Measurements from ENCODE around the gene FAM120B. TPM values are rescaled to one million over a fixed set of nuclear protein-coding genes. Genes with fewer than 3 reads are reported as not detected.
A peak's percentile ranks its signal among the peaks of the same experiment; 100 is the strongest.

Gene FAM120B
- total and polyA plus RNA-seq, 8 donors: 5.6 to 18.7 (median 11.7) TPM

DNA sequence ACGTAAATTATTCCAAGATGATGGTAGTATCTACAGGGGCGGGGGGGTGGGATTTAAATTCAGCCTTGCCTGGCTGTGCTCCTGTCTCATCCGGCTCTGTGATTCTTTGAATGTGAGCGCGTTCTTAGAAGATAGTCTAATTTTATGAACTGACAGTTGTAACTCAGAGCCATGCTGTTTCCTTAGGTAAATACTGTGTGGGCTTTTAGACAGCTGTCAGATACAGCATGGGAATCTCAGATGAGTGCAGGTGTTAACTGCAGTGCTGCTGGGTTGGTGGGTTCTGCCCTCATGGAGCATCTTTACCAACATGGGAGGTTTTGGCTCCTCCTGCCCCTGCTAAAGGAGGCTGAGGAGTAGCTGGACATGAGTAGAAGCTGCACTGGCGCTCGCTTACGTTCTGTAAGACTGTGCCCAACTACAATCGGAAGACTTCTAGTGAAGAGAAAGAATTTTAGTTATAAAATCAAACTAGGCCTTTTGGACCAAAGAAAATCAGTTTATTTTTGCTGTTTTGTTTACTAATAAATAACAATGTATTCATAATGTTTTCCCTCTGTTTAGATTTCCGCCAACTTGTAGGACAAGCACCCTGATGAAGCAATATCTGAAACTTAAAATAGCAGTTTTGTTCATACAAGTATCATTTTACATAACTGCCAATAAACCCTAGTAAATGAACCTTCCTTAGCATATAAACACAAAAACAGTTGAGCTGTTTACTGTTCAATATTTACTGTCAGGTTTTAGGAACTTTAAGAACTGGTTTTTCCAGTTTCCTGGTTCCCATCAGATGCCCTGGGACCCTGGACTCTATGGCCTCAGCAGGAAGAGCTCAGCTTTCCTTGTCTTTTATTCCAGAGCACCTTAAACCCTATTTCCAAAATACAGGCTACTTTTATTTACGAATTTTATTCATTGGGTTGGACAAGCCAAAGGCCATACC, 66.1 kb downstream of the FAM120B start:
- FAIRE-seq (no peak), DNase-seq (no peak), ATAC-seq (peak in 1 of 4 donors; percentile 28)
- Histone ChIP-seq H3K9me3 (no peaks in the 10 kb centered on the region), H3K36me3 (no peaks in the 10 kb centered on the region), H3K27me3 (no peaks in the 10 kb centered on the region), H3K4me1 (peaks cover 0 to 6% (median 0%) of the 10 kb centered on the region in 3 donors), H3K4me3 (no peak overlapping the region), H3K27ac (no peak overlapping the region)
- intact Hi-C loops (cut with DNase I): no loop called here
- TF ChIP-seq, protein P1, sequence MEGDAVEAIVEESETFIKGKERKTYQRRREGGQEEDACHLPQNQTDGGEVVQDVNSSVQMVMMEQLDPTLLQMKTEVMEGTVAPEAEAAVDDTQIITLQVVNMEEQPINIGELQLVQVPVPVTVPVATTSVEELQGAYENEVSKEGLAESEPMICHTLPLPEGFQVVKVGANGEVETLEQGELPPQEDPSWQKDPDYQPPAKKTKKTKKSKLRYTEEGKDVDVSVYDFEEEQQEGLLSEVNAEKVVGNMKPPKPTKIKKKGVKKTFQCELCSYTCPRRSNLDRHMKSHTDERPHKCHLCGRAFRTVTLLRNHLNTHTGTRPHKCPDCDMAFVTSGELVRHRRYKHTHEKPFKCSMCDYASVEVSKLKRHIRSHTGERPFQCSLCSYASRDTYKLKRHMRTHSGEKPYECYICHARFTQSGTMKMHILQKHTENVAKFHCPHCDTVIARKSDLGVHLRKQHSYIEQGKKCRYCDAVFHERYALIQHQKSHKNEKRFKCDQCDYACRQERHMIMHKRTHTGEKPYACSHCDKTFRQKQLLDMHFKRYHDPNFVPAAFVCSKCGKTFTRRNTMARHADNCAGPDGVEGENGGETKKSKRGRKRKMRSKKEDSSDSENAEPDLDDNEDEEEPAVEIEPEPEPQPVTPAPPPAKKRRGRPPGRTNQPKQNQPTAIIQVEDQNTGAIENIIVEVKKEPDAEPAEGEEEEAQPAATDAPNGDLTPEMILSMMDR (IDR thresholded peaks at IDR 0.05): no peak
- 93% methylated on average over 11 of the region's 11 CpGs for WGBS, 2 donors

DNA sequence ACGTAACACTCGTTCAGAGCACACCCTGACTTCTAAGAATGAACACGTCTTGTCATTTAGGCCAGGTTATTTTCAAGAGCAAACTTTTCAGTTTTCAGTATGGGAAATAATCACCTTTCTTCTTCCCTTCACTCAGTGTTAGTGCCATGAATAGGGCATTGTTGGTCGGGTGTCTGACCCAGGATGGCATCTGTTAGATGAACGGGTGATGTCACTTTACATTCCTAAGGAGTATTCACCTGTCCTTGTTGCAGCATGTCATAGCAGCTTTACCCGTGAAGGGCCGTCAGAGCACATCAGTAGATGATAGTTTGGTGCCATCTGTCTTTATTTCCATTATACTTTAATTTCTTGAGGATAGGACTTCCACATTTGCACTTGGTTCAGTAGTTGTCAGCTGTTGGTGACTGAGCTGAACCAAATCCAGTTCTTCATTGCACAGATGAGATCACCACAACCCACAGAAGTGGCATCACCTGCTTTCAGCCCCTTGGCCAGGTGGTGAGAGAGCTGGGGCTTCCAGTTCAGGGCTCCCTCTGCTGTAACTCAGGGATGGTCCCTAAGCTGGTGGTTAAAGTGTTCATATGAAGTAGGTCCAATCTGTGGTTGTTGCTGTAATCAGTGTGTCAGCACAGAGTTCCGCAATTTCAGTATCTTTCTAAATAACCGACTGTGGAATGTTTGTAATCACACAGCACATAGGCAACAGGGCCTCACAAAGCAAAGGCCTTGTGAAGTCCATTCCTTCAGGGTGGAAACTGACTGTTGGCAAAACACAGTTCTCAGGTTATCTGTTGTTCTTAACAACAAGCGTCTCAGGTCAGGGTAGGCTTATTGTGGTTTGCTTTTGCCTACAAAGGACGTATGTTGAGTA, 68.2 kb downstream of the FAM120B start:
- 86 to 90% methylated on average over 11 of the region's 11 CpGs for WGBS, 2 donors
- Histone ChIP-seq H3K27me3 (no peaks in the 10 kb centered on the region), H3K36me3 (no peaks in the 10 kb centered on the region), H3K4me1 (peaks cover 0 to 6% (median 0%) of the 10 kb centered on the region in 3 donors), H3K4me3 (no peak overlapping the region), H3K27ac (no peak overlapping the region), H3K9me3 (no peaks in the 10 kb centered on the region)
- no peak for DNase-seq
- intact Hi-C loops (cut with DNase I): no loop called here
- TF ChIP-seq, protein P1 (IDR thresholded peaks at IDR 0.05): no peak
- peak in 1 of 4 donors; percentile 35 for ATAC-seq
- no peak for FAIRE-seq

DNA sequence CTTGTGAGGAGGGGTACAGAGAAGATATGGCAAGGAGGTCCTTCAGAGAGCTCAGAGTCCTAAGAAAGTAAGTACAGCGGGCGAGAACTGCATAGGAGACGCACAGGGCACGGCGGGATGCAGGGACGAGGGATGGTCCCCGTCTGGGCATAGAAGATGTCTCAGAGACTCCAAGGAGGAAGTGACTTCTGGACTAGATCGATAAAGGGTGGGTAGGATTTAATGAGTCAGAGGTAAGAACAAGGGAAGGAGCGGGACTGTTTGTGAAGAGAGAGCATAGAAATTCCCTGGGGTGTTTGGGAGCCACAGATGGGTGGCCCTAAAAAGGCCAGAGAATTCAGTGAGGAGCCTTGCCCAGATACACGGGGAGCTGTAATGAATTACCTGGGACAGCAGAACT, 69.1 kb downstream of the FAM120B start:
- no peaks in the 10 kb centered on the region for H3K9me3 ChIP-seq
- DNase-seq: no peak
- intact Hi-C loops (cut with DNase I): no loop called here
- peaks cover 0 to 6% (median 0%) of the 10 kb centered on the region in 3 donors for H3K4me1 ChIP-seq
- H3K27me3 ChIP-seq: no peaks in the 10 kb centered on the region
- H3K4me3 ChIP-seq: no peak overlapping the region
- TF ChIP-seq, protein P1 (IDR thresholded peaks at IDR 0.05): no peak
- peak in 1 of 4 donors; percentile 32 for ATAC-seq
- FAIRE-seq: no peak
- 91 to 96% methylated on average over 10 of the region's 10 CpGs for WGBS, 2 donors
- H3K36me3 ChIP-seq: no peaks in the 10 kb centered on the region
- no peak overlapping the region for H3K27ac ChIP-seq

DNA sequence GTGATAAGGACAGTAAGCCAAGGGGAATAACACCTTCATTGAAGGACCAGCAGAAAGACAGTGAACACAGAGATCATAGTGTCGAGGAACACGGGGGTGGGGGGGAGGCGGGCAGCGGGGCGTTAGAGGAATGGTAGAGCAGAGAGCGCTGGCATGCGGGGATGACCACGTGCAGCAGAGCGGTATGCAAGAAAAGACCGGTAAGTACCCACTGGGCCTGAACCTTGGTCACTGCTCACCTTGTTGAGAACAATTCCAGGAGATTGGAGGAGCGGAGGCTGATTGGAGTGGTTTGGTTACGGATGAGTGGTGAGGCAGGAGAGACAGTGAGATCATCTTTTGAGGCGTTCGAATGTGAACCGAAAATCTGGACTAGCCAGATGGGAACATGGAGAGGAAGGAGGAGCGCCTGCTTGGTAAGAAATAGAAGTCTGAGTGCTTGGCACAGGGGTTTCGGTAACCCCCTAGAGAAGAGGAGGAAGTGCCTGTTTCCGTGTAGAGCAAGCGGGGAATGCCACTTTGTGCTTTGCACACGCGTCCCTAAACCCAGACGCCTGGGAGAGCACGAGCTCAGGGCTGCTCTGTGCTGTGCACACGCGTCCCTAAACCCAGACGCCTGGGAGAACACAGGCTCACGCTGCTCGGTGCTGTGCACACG, 70.0 kb downstream of the FAM120B start:
- ATAC-seq: no peak
- intact Hi-C loops (cut with DNase I): no loop called here
- FAIRE-seq: no peak
- TF ChIP-seq, protein P1 (IDR thresholded peaks at IDR 0.05): no peak
- H3K4me3 ChIP-seq: no peak overlapping the region
- no peak for DNase-seq
- peaks cover 0 to 6% (median 0%) of the 10 kb centered on the region in 3 donors for H3K4me1 ChIP-seq
- no peaks in the 10 kb centered on the region for H3K9me3 ChIP-seq
- no peak overlapping the region for H3K27ac ChIP-seq
- 92 to 94% methylated on average over 26 to 29 of the region's 29 CpGs for WGBS, 2 donors
- no peaks in the 10 kb centered on the region for H3K27me3 ChIP-seq
- H3K36me3 ChIP-seq: no peaks in the 10 kb centered on the region
